Measurements from ENCODE around the gene RNF224. TPM values are rescaled to one million over a fixed set of nuclear protein-coding genes. Genes with fewer than 3 reads are reported as not detected.

The RNF224 gene
- total and polyA plus RNA-seq, 2 of the 13 experiments (the other 11 are each of a cell fraction or from before 2014, with no cell fraction given), result 0.09 TPM; not detected in 1

DNA sequence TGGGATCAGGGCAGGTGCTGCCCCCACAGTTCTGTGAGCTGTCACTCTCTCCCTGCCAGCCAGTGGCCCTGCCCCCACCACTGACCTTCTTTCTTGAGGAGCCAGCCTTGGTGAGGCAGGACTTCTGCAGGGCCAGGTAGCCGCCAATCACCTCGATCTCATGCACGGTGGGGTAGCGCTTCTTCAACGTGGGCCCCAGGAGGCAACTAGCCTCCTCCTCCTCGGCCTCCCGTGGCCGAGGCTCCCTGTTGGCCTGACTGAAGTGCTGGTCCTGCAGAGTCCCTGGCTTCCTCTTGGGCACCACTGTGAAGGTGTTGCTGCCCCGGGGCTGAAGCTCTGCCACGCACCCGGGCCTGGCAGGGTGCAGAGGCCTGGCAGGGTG, 28.4 kb upstream of the RNF224 start:
- DNase-seq (ENCODE audit: low spot score), result no peak
- Histone ChIP-seq H3K4me3 (replicated peaks in 1 of 3; ENCODE audit: insufficient read depth in 1 of 3, low read depth in 2 of 3, low read length in 3 of 3) (peak overlapping the region; percentile 71 to 75 (median 72)), H3K4me2 (ENCODE audit: low read depth, low read length) (peak overlapping the region; percentile 90), H3K27me3 (ENCODE audit: control insufficient read depth in 1 of 2, insufficient read depth in 2 of 2, low read length in 2 of 2) (no peaks in the 10 kb centered on the region), H3K27ac (ENCODE audit: extremely low read length, insufficient read depth, low read length) (peak overlapping the region; percentile 47), H3K9ac (ENCODE audit: insufficient read depth, low read depth, low read length) (peak overlapping the region; percentile 73), H2AFZ (ENCODE audit: low read length) (no peak overlapping the region), H3K4me1 (ENCODE audit: insufficient read depth, low read length) (peaks cover 75% of the 10 kb centered on the region), H3K36me3 (replicated peaks in 1 of 2; ENCODE audit: control insufficient read depth in 1 of 2, insufficient read depth in 2 of 2, low read length in 2 of 2) (no peaks in the 10 kb centered on the region; a peak in 1 of 5 replicates), H3K9me3 (ENCODE audit: low read length) (no peaks in the 10 kb centered on the region), H3K79me2 (ENCODE audit: insufficient read depth, low read length) (peaks cover 61% of the 10 kb centered on the region), H4K20me1 (ENCODE audit: insufficient read depth, low read length) (no peaks in the 10 kb centered on the region; the same call in 1 of the 2 replicates)
- in situ Hi-C loops (cut with HindIII; ENCODE audit: extremely low pct_ligation_motif_present, low pct_unique_long_range_greater_than_20kb), result no loop called here
- CTCF ChIA-PET (ENCODE audit: low intra/inter-chr PET ratio, low total read pairs), result interaction anchor here (1.3 kb wide), 1 partner anchor 10 kb away, joined by 4 read pairs; the partner anchor contains the start of genes ANAPC2 and SSNA1
- no TSS peak for BruUV-seq (replicated peaks)
- no peak for FAIRE-seq
- no peak for ATAC-seq
- POLR2A ChIA-PET, result interaction anchor here (0.8 to 3.0 kb wide), 14 partner anchors 10 to 81 kb away, joined by 3 to 47 read pairs (median 5); partner anchors contain the start of genes ANAPC2, RNF208, SSNA1 and TUBB4B
- intact Hi-C loops (cut with micrococcal nuclease; ENCODE audit: unreplicated experiment), result no loop called here
- 15% methylated on average over 4 of the region's 11 CpGs for WGBS (ENCODE audit: low lambda C conversion rate)
- peak; percentile 13; the same call in 1 of the 2 replicates for TF ChIP-seq ARID2 (CRISPR knock-in tag; IDR thresholded peaks at IDR 0.05; ENCODE audit: borderline replicate concordance)
- TF ChIP-seq SAP130 (CRISPR knock-in tag; IDR thresholded peaks at IDR 0.05; ENCODE audit: low read depth), result peak; percentile 16; the same call in 1 of the 2 replicates
- TF ChIP-seq NCOA5 (CRISPR knock-in tag; IDR thresholded peaks at IDR 0.05), result no peak
- TF ChIP-seq MTF1 (CRISPR knock-in tag; IDR thresholded peaks at IDR 0.05), result no peak
- TF ChIP-seq FOXP1 (IDR thresholded peaks at IDR 0.05), result no peak
- TF ChIP-seq FOXP1 (CRISPR knock-in tag; IDR thresholded peaks at IDR 0.05), result no peak
- peak; percentile 55 for TF ChIP-seq IKZF4 (CRISPR knock-in tag; IDR thresholded peaks at IDR 0.05; ENCODE audit: borderline replicate concordance, low read depth, not compliant biosample characterization)
- peak; percentile 31; the same call in 1 of the 2 replicates for TF ChIP-seq ZFY (CRISPR knock-in tag; IDR thresholded peaks at IDR 0.05)
- no peak for TF ChIP-seq NAIF1 (CRISPR knock-in tag; IDR thresholded peaks at IDR 0.05; ENCODE audit: borderline replicate concordance)
- TF ChIP-seq, protein P1, sequence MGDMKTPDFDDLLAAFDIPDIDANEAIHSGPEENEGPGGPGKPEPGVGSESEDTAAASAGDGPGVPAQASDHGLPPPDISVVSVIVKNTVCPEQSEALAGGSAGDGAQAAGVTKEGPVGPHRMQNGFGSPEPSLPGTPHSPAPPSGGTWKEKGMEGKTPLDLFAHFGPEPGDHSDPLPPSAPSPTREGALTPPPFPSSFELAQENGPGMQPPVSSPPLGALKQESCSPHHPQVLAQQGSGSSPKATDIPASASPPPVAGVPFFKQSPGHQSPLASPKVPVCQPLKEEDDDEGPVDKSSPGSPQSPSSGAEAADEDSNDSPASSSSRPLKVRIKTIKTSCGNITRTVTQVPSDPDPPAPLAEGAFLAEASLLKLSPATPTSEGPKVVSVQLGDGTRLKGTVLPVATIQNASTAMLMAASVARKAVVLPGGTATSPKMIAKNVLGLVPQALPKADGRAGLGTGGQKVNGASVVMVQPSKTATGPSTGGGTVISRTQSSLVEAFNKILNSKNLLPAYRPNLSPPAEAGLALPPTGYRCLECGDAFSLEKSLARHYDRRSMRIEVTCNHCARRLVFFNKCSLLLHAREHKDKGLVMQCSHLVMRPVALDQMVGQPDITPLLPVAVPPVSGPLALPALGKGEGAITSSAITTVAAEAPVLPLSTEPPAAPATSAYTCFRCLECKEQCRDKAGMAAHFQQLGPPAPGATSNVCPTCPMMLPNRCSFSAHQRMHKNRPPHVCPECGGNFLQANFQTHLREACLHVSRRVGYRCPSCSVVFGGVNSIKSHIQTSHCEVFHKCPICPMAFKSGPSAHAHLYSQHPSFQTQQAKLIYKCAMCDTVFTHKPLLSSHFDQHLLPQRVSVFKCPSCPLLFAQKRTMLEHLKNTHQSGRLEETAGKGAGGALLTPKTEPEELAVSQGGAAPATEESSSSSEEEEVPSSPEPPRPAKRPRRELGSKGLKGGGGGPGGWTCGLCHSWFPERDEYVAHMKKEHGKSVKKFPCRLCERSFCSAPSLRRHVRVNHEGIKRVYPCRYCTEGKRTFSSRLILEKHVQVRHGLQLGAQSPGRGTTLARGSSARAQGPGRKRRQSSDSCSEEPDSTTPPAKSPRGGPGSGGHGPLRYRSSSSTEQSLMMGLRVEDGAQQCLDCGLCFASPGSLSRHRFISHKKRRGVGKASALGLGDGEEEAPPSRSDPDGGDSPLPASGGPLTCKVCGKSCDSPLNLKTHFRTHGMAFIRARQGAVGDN (CRISPR knock-in tag; IDR thresholded peaks at IDR 0.05), result peak; percentile 36; the same call in 1 of the 2 replicates
- peak; percentile 65 for TF ChIP-seq HNRNPL (IDR thresholded peaks at IDR 0.05; ENCODE audit: low read depth, low read length)
- TF ChIP-seq TBL1XR1 (IDR thresholded peaks at IDR 0.05; ENCODE audit: borderline replicate concordance, low read length, partially characterized antibody), result no peak
- TF ChIP-seq, protein P2, sequence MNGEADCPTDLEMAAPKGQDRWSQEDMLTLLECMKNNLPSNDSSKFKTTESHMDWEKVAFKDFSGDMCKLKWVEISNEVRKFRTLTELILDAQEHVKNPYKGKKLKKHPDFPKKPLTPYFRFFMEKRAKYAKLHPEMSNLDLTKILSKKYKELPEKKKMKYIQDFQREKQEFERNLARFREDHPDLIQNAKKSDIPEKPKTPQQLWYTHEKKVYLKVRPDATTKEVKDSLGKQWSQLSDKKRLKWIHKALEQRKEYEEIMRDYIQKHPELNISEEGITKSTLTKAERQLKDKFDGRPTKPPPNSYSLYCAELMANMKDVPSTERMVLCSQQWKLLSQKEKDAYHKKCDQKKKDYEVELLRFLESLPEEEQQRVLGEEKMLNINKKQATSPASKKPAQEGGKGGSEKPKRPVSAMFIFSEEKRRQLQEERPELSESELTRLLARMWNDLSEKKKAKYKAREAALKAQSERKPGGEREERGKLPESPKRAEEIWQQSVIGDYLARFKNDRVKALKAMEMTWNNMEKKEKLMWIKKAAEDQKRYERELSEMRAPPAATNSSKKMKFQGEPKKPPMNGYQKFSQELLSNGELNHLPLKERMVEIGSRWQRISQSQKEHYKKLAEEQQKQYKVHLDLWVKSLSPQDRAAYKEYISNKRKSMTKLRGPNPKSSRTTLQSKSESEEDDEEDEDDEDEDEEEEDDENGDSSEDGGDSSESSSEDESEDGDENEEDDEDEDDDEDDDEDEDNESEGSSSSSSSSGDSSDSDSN (CRISPR knock-in tag; IDR thresholded peaks at IDR 0.05), result peak; percentile 50; the same call in 1 of the 2 replicates
- TF ChIP-seq, protein P3, sequence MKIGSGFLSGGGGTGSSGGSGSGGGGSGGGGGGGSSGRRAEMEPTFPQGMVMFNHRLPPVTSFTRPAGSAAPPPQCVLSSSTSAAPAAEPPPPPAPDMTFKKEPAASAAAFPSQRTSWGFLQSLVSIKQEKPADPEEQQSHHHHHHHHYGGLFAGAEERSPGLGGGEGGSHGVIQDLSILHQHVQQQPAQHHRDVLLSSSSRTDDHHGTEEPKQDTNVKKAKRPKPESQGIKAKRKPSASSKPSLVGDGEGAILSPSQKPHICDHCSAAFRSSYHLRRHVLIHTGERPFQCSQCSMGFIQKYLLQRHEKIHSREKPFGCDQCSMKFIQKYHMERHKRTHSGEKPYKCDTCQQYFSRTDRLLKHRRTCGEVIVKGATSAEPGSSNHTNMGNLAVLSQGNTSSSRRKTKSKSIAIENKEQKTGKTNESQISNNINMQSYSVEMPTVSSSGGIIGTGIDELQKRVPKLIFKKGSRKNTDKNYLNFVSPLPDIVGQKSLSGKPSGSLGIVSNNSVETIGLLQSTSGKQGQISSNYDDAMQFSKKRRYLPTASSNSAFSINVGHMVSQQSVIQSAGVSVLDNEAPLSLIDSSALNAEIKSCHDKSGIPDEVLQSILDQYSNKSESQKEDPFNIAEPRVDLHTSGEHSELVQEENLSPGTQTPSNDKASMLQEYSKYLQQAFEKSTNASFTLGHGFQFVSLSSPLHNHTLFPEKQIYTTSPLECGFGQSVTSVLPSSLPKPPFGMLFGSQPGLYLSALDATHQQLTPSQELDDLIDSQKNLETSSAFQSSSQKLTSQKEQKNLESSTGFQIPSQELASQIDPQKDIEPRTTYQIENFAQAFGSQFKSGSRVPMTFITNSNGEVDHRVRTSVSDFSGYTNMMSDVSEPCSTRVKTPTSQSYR (CRISPR knock-in tag; IDR thresholded peaks at IDR 0.05; ENCODE audit: borderline replicate concordance), result peak; percentile 40; the same call in 1 of the 2 replicates
